T-helper 1 cell (primary cell): ENCODE measurements around the gene MAP4K5.
"Not testable (repeated sequence)": the region's sequence is repeated elsewhere in the genome, so short reads cannot be mapped to it uniquely, and the experiment has no call there.

Experiments used
- DNase-seq, 5 donors: peaks; one replicate each; pipeline ENCODE4 v3.0.0-alpha.2; 2012 to 2020

The MAP4K5 gene

GRCh38 chr14:50531595-50532501 lies 521 bp downstream of the MAP4K5 start:
- peak in 4 of 5 donors; percentile 16 to 28 (median 21) for DNase-seq

DNA sequence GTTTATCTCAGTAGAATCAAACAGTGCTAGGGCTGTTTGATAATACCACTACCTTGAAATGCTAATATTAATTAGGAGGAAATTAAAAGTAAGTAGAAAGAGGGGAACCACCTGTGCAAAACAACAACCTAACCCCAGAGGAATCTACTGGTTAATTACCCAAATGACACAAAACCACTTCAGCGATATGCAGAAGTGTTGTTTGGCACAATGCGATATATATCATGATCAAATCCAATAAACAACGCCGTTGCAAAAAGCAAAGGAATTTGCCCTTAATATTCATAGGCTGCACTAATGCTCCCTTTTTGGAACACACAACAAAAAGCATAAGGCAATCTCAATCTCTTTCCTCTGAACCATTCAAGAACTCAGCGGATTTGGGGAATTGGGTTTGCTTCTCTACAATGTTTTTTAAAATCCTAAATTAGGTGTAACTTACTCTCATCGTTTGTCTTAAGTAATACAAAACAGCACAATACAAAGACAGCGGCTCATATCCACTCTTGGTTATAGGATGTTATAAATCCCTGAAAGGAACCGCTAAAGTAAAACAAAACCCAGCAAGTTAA lies 1.5 kb downstream of the MAP4K5 start:
- DNase-seq: no peak

- DNase-seq: no peak
These were observed 2.0 kb downstream of the MAP4K5 start for GRCh38 chr14:50530358-50530757.

DNA sequence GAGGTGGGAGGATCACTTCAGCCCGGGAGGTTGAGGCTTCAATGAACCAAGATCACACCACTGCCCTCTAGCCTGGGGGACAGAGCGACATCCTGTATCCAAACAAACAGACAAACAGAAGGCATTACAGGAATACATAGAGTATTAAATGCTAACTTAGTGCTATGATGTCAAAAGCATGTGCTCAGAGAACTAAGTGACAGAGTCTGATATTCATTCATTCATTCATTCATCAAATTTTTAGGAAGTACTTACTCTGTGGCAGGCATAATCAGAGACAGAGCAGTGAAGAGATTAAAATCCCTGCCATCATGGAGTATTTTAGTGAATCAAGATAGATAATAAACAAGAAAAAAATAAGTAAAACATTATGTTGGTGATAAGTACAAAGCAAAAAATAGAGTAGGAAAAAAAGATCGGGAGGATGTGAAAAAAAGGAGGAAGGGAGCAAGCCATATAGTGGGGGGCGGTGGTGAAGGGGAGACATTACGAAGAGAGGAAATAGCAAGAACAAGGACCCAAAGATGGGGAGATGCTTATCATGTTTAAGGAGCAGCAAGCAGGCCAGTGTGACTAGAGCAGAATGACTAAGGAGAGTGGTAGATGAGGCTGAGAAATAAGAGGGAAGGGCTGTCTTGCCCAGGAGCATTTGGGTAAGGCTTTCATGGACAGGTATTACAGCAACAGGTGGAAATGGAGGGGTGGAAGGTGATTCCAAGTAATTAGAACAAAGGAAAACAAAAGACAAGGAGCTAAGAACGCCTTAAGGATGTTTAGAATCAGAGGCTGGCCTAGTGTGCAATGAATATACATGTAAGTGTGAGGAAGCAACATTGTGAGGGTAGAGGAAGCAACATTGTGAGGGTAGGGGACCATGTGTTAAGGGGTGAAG lies 2.8 kb downstream of the MAP4K5 start:
- DNase-seq: no peak

- DNase-seq: no peak
These were observed 4.4 kb downstream of the MAP4K5 start for GRCh38 chr14:50528000-50528399.

DNA sequence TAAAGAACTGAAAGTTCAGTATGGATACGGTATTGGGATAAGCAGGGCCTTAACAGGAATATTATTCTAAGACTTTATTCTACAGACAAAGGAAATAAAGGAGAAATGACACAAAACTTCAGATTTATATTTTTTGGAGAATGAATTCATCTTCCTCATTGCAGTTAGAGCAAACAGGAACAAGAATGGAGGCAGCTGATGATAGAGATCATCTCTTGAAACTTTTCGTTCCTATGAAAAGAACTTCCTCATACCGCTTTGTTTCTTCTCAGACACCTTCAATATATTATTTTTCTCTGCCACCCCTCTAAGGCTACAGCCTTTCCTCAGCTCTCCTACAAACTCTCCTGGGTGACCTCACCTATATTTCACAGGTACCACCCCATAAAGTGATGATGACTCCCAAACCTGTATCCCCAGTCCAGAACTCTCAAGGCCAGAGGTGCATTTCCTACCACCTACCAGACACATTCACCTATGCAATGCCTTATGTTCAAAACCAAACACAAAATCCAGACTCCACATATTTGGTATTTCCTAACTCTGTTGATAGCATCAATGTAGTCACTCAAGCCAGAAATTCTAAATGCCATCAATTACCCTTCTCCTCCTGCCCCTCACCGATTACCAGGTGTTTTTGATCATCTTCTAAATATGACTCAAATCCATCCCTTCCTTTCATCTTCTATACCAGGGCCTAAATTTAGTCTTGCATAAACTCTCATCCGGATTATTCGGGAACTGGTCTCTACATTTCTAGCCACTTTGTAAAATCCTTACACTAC lies 7.4 kb downstream of the MAP4K5 start:
- DNase-seq: no peak

DNA sequence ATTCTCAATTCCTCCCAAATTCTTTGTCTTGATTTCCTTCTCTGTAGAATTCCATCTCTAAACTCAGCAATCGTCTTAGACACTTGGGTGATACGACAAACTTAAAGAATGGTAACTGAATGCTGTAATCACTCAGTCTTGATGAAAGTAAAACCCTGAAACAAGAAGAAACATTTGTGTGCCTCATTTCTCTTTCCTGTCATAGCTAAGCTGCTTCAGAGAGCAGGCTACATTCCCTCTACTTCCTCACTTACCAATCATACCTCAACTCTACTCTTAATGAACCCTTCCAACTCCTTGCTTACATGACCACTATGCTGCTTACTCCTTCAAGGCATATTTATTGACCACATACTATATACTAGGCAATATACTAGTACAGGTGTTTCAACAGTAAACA lies 8.3 kb downstream of the MAP4K5 start:
- DNase-seq: no peak

DNA sequence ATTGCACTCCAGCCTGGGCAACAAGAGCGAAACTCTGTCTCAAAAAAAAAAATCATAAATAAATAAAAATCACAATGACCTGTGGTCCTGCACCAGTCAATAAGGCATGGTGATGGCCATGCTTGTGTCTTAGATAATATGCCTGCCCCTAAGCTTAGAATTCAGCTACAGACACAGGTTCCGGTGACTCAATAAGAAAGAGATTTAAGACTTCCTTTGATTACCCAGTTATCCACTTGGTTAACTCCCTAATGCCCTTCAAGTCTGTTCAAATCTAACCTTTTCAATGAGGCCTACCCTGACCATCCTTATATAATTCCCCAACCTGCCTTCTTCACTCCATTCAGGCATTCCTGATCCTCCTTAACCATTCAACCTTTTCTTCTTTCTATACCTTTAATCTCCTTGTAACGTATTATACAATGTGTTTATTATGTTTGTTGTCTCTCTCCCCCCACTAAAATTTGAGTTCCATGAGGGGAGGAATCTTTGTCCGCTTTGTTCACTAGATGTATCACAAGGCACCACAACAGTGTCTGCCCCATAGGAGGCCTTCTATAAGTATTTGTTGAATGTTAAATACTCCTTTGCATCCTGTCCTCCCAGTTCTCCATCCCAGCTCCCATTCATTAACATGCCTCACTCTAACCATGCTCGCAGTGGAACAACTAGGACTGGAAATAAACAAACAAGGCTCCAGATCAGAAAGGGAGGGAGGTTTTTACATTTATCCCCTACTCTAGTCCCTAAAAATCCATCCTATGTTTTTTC lies 8.9 kb downstream of the MAP4K5 start:
- no peak for DNase-seq

DNA sequence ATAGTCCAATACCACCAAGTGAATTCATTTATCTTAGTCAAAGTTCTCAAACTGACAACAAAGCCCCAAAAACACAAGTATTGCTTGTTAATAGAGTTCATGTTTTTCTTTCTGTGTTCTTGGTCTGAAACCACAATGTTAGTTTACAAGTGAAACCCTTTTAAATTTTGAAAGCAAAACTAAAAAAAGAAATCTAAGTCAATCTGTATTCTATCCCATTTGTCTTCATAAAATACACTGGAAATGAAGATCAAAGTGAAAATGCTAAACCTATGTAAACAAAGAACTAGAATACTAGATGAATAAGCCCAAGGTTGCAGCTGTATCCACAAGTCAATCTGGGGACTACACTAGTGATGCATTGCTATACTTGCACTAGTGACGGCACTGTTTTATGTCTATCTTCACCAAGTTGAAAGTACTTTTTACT lies 10.4 kb downstream of the MAP4K5 start:
- peak in 1 of 5 donors; percentile 68 for DNase-seq

DNA sequence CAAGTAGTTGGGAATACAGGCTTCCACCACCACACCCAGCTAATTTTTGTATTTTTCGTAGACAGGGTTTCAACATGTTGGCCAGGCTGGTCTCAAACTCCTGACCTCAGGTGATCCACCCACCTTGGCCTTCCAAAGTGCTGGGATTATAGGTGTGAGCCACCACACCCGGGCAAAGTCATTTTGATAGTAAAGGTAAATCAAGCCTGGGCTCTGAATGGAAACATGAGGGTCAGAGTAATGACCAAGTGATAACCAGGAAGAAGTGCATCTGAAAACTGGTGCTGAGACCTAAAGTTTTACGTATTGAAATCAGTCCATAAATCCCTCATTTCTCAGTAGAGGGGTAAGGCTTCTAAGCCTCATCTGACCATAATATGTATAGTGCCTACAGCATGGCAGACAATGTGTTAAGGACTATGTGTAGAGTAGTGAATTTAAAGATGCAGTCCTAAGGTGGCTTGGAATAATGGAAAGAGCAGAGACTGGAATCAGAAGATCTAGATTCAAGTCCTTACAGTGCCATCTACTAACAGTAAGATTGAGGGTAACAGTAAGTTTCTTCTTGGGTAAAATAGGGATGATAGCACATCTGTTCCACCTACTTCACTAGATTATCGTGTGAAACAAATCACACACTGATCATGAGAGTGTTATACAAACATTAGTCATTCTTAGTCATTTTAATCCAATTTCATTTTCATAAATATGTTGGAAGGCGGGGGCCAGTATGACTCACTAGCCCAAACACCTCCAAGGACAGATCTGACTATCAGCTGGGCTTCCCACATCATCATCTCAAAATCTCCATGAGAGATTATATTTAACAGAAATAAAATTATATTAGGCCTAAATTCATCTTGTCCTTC lies 11.2 kb downstream of the MAP4K5 start:
- DNase-seq: peak in 1 of 5 donors; percentile 80

DNA sequence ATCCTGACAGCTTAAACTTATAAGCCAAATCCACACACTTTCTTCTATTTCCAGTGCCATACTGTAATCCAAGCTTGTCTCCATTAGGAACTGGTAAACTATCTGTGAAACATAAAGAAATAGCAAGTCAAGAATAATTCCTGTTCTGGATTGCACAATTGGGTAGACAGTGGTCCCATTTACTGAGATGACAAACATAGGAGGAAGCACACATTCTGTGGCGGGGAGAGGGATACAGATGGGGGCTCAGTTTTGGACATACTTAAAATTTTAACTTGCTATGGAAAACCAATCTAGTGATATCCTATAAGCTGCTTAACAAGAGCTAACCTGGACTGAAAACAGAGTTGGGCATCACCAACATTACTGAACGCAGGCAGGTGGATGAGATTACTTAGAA lies 16.3 kb downstream of the MAP4K5 start:
- DNase-seq: no peak

DNA sequence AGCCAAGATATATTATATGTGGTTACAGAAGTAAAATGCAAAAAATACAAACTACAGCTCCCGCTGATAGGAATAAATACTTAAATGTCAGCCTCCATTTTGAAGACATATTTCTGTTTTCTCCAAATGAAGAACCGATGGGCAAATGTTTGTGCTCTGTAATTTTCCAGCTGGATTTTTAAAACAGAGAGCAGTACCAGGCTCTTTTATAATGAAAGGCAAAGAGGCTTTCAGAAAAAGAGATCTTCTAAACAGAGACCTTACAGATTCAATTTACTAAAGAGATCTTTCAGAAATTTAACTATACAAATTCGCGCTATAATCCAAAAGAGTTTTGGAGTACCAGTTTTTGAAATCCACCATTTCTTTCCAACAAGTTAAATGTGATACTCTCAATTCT lies 19.9 kb downstream of the MAP4K5 start:
- DNase-seq: no peak

DNA sequence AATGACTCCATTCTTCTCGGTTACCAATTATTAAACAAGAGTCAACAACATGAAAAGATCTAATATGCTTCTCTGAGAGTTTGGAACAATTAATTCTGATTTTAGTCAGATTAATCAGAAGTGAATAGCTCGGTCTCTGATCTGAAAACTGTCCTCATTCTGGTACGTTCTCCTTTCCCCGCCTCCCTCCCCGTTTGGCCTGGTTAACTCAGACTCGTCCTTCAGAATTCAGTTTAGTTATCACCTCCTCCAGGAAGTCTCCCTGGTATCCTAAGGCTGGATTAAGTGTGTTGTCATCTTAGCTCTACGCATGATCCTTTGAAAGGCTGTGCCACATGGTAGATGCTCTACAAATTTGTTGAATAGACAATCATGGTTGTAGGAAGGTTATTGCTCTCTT lies 22.2 kb downstream of the MAP4K5 start:
- no peak for DNase-seq

DNA sequence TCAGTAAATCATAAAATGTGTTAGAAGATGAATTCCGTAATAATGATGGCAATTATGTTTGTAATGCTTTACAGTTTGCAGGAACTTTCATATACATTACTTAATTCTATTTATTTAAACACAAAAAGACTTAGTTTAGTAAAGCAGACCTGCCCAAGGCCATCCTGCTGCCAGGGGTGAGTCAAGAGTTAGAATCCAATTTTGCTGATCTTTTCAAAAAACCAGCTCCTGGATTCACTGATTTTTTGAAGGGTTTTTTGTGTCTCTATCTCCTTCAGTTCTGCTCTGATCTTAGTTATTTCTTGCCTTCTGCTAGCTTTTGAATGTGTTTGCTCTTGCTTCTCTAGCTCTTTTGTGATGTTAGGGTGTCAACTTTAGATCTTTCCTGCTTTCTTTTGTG lies 25.3 kb downstream of the MAP4K5 start:
- not testable (repeated sequence) for DNase-seq

DNA sequence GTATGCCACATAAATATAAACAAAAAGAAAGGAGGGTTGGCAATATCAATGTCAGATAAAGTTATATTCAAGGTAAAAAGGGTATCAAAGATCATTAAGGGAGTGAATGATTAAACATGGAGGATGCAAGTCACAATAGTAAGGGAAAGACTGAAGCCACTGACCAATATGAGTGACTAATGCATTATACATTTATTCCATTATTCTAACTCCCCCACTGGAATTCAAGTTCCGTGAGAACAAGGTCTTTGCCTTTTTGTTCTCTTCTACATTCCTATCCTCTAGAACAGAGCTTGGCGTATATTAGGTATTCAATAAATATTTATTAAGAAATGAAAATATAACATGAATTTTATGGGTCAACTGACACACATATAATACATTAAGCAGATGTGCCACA lies 30.7 kb downstream of the MAP4K5 start:
- no peak for DNase-seq

GRCh38 chr14:50497351-50497750 lies 35.0 kb downstream of the MAP4K5 start:
- no peak for DNase-seq

- DNase-seq: no peak
These were observed 42.5 kb downstream of the MAP4K5 start for GRCh38 chr14:50489851-50490250.

DNA sequence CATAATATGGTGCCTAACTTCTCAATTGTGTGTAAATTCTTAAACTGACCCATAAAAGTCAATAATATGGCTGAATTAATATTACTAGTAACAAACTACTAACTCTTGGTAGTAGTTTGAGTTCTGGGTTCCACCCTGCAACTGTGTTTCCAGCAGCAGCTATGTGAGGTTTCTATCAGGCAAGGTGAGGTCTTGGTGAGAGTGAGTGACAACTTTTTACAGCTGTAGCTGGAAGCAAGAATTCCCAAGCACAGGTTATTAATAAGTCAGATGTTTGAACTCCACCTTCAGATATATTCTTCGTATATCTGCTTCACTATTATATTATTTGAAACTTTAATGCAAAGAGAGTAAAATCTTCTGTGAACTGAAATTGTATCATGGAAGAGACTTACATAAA lies 43.8 kb downstream of the MAP4K5 start:
- no peak for DNase-seq

- DNase-seq: no peak
These were observed 53.3 kb downstream of the MAP4K5 start for GRCh38 chr14:50479041-50479440.

DNA sequence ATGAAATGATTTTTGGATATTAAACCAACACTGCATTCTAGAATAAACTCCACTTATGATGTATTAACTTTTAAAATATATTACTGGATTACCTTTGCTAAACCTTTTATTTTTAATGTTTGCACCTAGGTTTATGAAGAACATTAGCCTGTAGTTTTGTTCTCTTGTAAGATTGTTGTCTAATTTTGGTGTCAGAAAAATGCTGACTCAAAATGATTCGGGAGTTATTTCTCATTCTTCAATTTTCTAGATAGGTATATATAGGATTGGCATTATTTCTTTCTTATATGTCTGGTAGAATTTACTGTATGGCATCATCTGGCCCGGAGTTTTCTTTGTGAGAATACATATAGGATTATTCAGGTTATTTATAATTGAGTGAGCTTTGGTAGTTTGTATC lies 54.6 kb downstream of the MAP4K5 start:
- DNase-seq: no peak

DNA sequence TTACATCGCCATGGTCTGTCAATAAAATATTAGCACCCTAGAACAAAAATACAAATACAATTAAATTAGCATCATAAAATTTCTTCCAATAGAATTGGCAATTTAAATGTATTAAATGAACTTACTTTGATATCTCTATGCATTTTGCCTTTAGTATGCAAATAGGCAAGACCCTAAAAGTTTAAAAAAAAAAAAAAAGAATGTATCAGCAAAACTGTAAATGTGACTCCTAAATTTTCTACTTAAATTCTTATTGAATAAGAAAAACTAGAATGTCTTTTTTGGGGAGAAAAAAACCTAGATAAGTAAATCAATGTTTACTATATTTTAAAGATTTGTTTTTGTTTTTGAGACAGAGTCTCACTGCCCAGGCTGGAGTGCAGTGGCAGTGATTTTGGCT lies 56.2 kb downstream of the MAP4K5 start:
- DNase-seq: no peak
